HG02943 (cell line): Measurements from ENCODE around the gene RIMS4.

Source experiments
- ATAC-seq: cut with Tn5 transposase; IDR thresholded peaks from one replicate; pipeline ENCODE4 v1.9.1; 2021; ENCODE audit warnings: mild to moderate bottlenecking, low read depth, moderate library complexity; ENCODE audit not compliant: unreplicated experiment

RIMS4 gene

DNA sequence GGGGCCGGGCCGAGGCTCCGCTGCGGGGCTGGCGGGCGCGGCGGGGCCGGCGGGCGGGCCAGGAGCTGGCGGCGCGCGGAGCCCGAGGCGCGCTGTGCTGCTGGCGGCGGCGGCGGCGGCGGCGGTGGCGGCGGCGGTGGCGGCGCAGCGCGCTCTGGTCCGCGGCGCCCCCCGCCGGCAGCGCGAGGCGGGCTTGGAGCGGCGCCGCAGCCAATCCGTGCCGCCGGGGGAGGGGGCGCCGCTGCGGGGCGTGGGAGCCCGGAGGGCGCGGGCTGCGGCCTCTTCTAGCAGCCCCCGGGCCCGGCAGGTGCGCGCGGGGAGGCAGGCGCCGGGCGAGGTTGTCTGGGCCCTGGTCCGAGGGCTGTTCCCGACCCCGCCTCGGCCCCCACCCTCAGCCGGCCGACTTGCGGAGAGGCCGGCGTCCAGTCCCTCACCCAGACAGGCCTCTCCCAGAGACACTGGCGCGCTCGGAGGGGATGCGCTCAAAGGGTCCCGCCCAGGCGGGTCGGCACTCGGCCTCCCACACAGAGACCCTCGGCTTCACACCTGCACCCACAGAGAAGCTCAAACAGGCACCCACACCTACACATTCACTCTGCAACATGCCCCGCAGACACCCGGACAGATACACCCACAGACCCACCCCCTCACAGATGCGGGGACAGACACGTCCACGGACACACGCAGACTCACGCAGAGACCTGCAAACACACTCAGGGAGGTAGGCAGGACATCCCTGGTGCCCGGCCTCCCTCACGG, at the start of gene RIMS4:
Gene RIMS4 (minus strand): TSS at position 156 of the 759 bp plus-strand sequence. CDS start 275 bp downstream, outside the sequence.
- no peak for ATAC-seq

DNA sequence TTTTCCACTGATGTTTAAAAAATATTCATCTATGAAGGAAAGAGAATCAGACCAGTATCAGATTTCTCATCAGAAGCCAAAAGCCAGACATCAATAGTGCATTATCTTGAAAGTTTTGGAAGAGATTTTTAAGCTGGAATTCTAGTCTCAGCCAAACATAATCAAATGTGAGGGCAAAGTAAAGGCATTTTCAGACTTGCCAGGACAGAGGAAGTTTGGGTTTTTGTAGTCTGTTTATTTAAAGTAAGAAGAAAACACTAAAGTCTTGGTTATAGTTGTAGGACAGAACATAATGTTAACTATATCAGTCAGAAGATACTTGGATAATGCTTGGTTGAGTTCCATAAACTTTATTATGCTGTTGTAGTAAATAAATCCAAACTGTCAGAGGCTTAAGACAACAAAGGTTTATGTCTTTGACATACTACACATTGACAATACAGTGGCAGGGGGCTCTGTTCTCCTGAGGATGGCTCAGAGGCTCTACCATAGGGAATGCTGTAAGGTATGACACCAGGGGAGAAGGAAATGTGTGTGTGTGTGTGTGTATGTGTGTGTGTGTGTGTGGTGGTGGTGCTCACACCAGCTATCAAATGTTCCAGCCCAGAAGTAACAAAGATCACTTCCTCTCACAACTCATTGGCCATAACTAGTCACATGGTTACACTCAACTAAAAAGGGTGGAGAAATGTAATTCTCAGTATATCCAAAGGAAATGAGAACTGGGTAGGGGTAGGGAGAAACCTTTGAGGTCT, 48.4 kb upstream of the RIMS4 start:
- ATAC-seq = no peak

DNA sequence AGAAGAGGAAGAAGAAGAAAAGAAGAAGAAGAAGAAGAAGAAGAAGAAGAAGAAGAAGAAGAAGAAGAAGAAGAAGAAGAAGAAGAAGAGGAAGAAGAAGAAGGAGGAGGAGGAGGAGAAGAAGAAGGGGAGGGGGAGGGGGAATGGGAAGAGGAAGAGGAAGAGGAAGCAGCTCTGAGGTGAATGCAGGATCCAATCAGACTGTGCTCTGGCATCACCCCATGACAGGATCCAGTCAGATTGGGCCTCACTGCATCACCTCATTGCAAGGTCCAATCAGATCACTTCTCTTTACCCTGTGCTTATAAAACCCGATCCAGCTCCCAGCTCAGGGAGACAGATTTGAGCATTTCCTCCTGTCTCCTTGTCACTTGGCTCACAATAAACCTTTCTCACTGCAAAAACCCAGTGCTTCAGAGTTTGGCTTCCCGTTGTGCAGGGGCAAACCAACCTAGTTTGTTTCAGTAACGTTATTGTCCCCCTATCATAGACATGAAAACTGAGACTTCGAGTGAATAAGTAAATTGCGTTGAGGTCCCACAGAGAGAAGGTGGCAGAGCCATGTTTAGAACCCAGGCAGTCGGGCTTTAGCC, 46.6 kb upstream of the RIMS4 start:
- ATAC-seq = no peak

GRCh38 chr20:44856442-44856841, 46.1 kb upstream of the RIMS4 start:
- ATAC-seq = no peak

GRCh38 chr20:44851545-44851944, 41.2 kb upstream of the RIMS4 start:
- ATAC-seq = no peak

GRCh38 chr20:44850837-44851236, 40.5 kb upstream of the RIMS4 start:
- ATAC-seq = no peak

DNA sequence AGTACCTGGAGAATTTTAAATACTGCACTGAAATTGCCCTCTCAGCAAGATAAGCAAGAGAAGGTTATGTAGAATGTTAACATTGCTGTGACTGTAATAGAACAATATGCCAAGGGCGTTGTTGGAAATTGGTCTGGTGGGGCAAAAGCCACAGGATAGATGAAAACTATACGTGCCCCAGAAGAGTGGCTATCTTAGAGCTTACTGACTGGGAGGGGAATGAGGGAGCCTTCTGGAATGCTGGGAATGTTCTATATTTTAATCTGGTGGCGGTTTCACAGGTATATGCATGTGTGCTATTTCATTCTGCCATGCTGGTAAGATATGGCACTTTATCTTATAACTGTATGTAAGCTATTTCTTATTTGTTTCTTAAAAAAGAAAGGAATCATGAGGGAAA, 39.9 kb upstream of the RIMS4 start:
- no peak for ATAC-seq

DNA sequence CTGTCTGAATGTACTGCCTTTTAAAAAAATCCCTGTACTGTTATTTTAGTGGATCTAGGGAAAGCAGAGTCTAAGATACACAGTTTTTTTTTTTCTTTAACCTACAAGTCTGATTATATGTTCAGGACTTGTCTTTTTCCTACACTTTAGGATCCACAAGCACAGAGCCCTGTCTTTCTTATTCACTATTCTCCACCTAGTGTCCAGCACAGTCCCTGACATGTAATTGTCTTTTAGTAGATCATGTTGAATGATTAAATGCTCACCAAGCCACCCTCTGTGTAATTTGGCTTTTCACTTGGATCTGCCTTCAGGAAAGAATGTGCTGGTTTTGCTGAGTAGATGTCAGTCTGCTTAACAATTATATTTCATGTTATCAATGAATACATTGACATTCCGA, 39.4 kb upstream of the RIMS4 start:
- no peak for ATAC-seq

GRCh38 chr20:44848254-44849015, 38.1 kb upstream of the RIMS4 start:
- ATAC-seq = no peak

DNA sequence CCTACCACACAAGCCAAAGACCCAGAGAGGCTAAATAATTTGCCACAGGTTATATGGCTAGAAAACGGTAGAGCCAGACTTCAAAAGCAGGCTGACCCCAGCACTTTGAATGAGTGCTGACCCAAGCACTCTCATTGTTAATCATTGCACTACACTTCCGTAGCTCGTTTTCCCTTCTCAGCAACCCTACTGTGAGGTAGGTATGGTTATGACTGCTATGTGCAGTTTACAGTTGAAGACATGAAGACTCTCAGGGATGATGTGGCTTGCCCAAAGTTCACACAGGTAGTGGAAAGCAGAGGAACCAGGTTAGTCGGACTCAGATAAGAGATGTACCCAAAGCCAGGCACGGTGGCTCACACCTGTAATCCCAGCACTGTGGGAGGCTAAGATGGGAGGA, 33.5 kb upstream of the RIMS4 start:
- ATAC-seq = no peak

DNA sequence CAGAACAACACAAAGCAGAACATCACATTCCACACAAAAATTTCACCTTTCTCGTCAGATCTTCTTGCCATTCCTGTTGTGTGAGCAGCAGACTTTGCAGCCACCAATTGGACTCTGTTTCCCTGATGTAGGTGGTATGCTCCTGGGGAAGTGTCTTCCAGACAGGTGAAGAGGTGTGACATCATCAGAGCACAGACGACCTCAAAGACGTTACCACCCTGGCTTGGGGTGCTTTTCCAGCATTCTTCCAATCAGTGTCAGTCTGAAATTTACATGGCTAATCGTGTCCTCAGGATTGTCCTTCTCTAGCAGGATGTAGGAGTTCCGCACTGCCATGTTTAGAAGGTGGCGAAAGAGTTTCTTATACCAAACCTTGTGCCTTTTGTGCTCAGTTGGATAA, 31.6 kb upstream of the RIMS4 start:
- ATAC-seq = no peak

DNA sequence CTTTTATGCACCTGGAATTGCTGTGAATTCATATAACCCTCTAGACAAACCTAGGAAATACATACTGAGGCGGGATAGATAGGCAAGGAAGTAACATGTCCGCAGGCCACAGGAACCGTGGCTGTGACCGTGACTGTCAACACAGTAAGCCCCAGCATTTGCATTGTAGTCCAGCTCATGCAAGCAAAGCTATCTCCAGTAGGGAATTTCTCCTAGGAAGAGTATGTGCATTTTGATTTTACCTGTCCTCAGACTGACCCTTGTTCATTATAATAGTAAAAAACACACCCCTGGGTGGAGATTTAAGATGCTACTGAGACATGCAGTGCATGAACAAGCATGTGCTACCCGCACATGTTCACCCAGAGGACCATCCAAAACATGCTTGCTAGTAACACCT, 30.5 kb upstream of the RIMS4 start:
- ATAC-seq = no peak

DNA sequence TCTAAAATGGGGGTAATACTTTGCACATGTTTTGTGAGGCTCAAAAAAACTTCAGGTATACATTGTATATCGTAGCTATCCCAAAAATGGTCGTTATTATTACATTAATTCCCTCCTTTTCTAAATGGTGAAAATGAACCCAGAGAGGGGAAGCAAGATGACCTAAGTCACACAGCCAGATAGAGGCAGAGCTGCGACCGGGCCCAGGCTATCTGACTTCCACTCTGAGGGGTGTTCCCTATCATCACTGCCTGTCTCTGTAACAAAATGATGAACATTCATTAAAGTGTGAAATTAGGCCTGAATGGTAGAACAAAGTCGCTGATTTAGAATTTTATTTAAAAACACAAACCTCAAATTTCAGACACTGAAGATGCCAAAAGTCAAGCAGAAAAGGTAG, 29.1 kb upstream of the RIMS4 start:
- ATAC-seq = no peak

GRCh38 chr20:44838521-44838920, 28.2 kb upstream of the RIMS4 start:
- no peak for ATAC-seq

- ATAC-seq = no peak
These were observed 27.6 kb upstream of the RIMS4 start for GRCh38 chr20:44837946-44838345.

GRCh38 chr20:44836601-44837120, 26.3 kb upstream of the RIMS4 start:
- ATAC-seq = no peak

GRCh38 chr20:44835661-44836221, 25.4 kb upstream of the RIMS4 start:
- no peak for ATAC-seq

DNA sequence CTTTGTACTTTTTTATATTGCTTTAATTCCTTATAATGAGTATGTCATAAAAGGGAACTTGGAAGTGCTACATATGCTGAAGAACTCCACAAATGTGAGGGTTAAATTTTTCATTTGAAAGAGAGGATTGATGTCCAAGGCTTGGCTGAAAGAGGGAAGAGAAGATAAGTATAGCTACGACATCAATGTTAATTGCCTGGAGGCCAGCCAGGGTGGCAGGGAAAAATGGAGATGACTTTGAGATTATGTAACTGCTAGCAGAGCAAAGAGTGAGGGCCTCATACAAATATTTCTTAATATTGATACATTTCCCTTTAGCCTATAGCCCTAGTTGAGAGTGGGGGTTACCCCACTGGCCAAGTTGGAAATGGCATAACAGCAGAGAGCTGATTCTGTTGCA, 24.8 kb upstream of the RIMS4 start:
- no peak for ATAC-seq

GRCh38 chr20:44834693-44835092, 24.3 kb upstream of the RIMS4 start:
- no peak for ATAC-seq

DNA sequence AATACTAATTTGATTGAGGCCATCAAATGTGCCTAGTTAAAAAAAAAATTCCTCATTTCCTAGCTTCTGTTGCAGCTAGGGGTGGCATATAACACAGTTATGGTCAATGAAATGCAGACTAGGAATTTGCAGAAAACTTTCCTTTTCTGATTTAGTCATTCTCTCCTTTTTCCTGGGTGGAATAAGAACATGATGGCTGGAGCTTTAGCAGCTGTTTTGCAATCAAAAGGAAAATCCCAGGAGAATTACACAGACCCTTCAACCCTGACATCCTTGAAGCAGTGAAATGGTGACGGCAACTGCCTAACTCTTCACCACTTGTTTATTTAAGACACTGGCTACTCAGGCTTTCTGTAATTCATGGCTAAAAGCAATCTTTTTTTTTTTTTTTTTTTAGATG, 23.1 kb upstream of the RIMS4 start:
- ATAC-seq = no peak
